Posterior cingulate gyrus (tissue), 11 donors: ENCODE measurements around the gene NFE2L3.
A peak's percentile ranks its signal among the peaks of the same experiment; 100 is the strongest.
"Not testable (repeated sequence)": the region's sequence is repeated elsewhere in the genome, so short reads cannot be mapped to it uniquely, and the experiment has no call there.

ENCODE experiments used
- DNase-seq, 10 donors: peaks; one replicate each; pipeline versions ENCODE4 v3.0.0 to v3.0.0-alpha.2; 2020 to 2021; ENCODE audit warnings: mixed read lengths in 3 of 10
- intact Hi-C: fragments of 100-400 bp; cut with DNase I; formaldehyde crosslinking; loops from one replicate; pipeline ENCODE4 v1.15.1; 2023

NFE2L3 gene

DNA sequence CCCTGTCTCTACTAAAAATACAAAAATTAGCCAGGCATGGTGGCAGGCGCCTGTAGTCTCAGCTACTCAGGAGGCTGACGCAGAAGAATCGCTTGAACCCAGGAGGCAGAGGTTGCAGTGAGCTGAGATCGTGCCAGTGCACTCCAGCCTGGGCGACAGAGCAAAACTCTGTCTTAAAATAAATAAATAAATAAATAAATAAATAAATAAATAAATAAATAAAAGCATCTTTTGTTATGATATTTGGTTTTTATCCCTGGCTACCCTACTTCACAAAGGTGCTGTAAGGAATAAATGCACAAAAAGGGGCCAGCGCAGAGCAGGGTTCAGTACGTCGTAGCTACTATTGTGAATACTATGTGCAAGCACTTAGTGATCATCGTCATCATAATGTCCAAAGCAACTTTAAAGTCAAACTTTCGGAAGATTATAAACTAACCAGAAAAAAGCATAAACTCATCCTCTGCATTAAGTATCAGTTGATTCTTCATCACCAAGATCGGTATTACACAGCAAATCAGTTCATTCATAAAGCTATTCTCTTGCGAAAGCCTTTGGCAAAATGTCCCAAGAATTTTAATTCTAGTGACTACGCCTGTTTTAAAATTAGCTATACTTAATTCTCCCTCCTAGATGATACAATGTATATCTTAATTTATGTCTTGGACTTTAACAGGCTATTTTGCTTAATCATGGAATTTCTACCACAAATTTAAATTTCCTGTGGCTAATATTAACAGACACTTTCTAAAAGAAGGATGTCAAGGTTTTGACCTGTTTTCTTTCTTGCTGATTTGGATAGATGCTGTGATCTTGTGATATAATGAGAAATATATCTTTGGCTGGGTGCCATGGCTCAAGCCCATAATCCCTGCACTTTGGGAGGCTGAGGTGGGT, 7.6 kb upstream of the NFE2L3 start:
- intact Hi-C loops: no loop called here
- DNase-seq: no peak

DNA sequence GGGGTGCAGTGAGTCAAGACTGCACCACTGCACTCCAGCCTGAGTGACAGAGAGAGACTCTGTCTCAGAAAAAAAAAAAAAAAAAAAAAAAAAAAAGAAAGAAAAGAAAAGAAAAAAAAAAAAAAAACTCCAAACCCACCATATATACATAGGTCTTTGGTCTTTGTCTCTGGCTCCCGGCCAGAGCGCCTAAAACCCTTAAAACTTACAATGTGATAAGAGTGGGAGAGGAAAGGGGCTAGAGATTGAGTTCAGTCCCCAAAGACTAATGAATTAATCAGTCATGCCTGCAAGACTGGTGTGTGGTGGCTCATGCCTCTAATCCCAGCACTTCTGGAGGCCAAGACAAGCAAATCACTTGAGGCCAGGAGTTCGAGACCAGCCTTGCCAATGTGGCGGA, 6.8 kb upstream of the NFE2L3 start:
- no peak for DNase-seq
- intact Hi-C loops: no loop called here

DNA sequence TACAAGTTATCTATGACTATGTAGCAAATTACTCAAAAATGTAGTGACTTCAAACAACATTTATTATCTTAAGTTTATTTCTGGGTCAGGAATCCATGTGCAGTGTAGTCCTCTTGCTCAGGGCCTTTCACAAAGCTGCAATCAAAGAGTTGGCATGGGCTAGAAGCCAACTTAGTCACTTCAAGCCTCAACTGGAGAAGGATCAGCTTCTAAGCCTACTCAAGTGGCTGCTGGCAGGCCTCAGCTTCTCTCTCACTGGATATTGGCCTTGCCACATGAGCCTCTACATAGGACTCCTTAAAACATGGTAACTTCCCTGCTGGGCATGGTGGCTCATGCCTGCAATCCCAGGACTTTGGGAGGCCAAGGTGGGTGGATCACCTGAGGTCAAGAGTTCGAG, 5.0 kb upstream of the NFE2L3 start:
- DNase-seq: no peak
- intact Hi-C loops: no loop called here

DNA sequence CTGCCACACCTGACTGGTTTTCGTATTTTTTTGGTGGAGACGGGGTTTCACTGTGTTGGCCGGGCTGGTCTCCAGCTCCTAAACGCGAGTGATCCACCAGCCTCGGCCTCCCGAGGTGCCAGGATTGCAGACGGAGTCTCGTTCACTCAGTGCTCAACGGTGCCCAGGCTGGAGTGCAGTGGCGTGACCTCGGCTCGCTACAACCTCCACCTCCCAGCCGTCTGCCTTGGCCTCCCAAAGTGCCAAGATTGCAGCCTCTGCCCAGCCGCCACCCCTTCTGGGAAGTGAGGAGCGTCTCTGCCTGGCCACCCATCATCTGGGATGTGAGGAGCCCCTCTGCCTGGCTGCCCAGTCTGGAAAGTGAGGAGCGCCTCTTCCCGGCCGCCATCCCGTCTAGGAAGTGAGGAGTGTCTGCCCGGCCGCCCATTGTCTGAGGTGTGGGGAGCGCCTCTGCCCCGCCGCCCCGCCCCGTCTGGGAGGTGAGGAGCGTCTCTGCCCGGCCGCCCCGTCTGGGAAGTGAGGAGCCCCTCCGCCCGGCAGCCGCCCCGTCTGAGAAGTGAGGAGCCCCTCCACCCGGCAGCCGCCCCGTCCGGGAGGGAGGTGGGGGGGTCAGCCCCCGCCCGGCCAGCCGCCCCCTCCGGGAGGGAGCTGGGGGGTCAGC, 4.2 kb upstream of the NFE2L3 start:
- DNase-seq: peak in 1 of 10 donors; percentile 84

DNA sequence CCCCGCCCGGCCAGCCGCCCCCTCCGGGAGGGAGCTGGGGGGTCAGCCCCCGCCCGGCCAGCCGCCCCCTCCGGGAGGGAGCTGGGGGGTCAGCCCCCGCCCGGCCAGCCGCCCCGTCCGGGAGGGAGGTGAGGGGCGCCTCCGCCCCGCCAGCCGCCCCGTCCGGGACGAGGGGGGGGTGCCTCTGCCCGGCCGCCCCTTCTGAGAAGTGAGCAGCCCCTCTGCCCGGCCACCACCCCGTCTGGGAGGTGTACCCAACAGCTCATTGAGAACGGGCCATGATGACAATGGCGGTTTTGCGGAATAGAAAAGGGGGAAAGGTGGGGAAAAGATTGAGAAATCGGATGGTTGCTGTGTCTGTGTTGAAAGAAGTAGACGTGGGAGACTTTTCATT, 3.7 kb upstream of the NFE2L3 start:
- DNase-seq, intact Hi-C loops: not testable (repeated sequence)

More for the DNA sequence above, 4.2 kb upstream of the NFE2L3 start:
- intact Hi-C loops: not testable (repeated sequence)

DNA sequence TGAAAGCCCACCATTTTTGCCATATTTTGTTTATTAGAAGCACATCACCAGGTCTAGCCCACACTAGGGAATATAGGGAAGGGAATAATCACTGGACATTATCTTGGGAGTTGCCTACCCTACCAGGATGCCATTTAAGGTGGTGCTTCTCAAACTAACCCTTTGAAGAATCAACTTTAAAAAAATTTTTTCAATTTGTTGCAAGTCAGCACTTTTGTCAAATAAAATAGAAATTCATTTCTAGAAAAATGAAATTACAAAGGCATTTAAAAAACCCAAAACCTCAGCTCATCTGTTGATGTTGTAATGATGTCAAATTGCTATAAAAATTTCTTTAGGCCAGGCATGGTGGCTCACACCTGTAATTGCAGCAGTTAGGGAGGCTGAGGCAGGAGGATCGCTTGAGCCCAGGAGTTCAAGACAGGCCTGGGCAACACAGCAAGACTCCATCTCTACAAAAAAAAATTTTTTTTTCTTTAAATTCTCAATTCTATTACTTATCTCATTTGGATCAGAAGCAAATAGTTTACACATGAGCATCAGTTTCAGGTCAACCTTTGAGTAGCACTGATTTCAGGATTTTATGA, 2.5 kb upstream of the NFE2L3 start:
- DNase-seq: no peak
- intact Hi-C loops: no loop called here

DNA sequence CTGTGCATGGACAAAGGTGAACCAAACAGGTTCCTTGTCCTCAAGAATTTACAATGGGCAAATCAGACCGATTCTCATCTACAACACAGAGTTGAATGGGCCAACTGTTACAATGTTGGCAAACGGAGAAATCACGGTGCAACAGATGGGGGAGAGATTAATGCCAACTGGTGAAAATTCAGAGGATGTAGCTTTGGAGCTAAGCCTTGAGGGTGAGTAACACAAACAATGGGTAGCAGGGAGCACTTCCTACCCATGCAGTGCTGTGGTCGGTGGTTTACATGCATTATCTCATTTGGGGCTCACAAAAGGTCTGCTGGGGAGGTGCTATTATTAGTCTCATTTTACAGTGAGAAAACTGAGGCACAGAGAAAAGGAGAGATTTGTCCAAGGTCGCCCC, 902 bp upstream of the NFE2L3 start:
- no peak for DNase-seq

DNA sequence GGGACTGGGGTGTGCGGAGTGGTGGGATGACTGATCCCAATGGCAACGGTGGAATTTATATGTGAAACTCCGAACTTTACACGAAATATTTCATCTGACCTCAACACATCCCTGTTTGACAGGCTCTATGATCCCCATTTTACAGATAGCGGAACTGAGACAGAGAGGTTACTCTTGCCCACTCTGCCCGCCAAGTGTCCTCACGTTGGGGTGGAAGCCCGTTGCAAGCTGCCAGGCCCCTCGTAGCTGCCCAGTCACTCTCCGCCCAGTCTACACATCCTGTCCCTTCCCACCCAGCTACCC, 397 bp upstream of the NFE2L3 start:
- DNase-seq: no peak
- intact Hi-C loops: loop anchor here (5.0 kb wide), 1 partner anchor 46 kb away; no protein-coding TSS in a partner anchor

More for the DNA sequence above, 902 bp upstream of the NFE2L3 start:
- intact Hi-C loops: loop anchor here (5.0 kb wide), 1 partner anchor 46 kb away; no protein-coding TSS in a partner anchor

DNA sequence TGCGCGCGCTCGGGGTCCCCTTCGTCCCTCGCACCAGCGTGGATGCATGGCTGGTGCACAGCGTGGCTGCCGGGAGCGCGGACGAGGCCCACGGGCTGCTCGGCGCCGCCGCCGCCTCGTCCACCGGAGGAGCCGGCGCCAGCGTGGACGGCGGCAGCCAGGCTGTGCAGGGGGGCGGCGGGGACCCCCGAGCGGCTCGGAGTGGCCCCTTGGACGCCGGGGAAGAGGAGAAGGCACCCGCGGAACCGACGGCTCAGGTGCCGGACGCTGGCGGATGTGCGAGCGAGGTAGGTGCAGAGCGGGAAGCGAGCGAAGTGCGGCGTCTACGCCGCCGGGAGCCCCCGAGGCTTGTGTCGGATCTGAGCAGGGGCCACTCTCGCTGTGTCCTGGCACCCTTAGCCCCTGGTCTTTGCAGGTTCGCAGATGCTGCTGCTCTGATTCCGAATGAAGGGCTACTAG, 813 bp downstream of the NFE2L3 start:
- intact Hi-C loops: loop anchor here (5.0 kb wide), 1 partner anchor 44 kb away; no protein-coding TSS in a partner anchor
- DNase-seq: peak in 1 of 10 donors; percentile 14

DNA sequence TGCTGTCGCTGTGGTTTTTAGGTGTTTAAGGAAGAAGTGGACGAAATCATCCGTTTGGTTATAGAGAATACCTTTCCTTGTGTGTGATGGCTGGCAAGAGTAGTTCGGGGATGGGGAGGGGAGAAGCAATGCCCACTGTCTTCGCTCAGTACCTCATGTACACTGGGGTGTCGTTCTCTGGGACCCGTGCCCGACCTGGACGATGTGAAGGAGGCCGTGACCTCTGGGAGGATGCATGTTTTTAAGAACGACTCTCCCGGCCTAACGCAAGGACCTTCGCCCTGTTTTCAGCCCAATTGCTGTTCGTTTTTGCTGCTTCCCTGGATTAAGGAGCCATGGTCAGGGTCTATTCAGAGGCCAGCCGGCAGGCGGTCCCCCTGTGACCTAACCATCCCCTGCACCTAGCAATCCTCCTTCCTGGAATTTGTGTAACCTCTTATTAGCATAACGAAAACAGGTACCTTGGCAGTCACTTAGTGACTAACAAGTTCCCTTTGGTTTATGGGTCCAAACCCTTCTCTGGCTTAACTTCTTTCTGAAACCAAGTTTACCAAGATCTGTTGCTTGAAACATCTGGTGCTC, 1.3 kb downstream of the NFE2L3 start:
- intact Hi-C loops: loop anchor here (5.0 kb wide), 1 partner anchor 44 kb away; no protein-coding TSS in a partner anchor
- DNase-seq: no peak

DNA sequence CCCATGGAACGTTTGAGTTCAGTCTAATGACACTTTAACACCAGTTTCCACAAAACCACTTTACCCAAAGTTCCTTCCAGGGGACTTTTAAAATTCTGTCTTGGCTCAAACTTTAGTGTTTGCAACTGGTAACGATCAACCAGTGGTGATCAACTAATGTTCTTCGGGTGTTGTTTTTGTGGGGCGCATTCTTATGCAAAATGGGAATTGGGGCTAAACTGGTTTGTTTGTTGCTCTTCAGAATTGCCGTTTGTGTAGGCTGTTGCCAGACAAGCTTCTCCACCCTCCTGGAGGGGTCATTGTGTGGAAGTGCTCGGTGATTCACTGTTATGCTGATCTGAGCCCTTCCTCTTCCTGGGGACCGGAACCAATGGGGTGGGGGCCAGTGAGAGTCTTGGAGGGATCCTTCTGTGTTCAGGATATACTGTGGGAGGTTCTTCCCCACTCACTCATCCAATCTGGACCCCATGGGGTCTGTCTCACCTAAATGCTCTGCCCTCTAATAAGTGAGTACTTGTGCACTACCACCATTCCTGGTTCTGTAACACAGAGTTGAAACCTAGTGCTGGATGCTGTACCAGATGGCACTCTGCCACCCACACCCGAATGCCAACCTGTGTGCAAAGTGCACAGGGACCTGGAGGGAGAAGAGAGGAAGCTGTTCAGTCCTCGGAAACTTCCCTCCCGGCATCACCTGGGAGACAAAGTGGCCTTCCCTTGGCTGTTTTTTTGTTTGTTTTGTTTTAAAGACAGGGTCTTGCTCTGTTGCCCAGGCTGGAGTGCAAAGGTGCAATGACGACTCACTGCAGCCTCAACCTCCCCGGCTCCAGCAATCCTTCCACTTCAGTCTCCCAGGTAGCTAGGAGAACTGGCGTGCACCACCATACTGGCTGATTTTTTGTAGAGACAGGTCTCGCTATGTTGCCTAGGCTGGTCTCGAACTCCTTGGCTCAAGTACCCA, 2.1 kb downstream of the NFE2L3 start:
- intact Hi-C loops: loop anchor here (5.0 kb wide), 1 partner anchor 43 kb away; no protein-coding TSS in a partner anchor
- DNase-seq: no peak

DNA sequence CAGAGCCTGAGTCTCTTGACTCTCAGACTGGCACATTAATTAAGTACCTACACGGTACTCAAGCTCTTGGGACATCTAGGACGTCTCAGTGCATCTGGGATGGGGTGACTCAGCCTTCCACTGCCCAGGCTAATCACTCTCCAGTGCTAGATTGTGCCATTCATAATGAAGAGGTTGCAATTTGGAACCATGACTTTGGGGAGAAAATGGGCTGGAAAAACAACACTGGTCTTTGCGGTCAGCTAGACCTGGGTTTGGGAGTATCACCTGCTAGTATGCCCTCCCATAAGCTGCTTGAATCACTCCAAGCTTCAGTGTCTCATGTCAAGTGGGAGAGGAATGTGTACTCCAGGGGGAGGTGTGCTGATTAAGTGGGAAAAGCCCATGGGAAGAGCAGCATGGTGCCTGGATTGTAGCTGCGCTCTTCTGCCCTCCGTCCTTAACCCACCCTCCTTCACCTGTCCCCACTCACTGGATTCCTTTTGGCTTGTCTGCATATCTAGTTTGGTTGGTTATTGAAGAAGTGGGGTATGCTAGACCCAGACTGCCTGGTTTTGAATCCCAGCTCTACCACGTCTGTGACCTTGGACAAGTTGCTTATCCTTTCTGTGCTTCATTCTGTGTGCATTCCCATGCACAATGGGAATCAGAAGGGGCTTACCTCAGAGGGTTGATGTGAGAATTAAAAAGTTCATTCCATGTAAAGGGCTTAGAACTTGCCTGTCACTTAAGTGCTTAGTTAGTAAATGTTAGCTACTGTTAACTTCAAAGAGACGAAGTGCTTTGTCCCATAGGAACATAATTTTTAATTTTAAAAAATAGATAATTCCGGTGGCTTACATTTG, 3.8 kb downstream of the NFE2L3 start:
- intact Hi-C loops: no loop called here
- no peak for DNase-seq

DNA sequence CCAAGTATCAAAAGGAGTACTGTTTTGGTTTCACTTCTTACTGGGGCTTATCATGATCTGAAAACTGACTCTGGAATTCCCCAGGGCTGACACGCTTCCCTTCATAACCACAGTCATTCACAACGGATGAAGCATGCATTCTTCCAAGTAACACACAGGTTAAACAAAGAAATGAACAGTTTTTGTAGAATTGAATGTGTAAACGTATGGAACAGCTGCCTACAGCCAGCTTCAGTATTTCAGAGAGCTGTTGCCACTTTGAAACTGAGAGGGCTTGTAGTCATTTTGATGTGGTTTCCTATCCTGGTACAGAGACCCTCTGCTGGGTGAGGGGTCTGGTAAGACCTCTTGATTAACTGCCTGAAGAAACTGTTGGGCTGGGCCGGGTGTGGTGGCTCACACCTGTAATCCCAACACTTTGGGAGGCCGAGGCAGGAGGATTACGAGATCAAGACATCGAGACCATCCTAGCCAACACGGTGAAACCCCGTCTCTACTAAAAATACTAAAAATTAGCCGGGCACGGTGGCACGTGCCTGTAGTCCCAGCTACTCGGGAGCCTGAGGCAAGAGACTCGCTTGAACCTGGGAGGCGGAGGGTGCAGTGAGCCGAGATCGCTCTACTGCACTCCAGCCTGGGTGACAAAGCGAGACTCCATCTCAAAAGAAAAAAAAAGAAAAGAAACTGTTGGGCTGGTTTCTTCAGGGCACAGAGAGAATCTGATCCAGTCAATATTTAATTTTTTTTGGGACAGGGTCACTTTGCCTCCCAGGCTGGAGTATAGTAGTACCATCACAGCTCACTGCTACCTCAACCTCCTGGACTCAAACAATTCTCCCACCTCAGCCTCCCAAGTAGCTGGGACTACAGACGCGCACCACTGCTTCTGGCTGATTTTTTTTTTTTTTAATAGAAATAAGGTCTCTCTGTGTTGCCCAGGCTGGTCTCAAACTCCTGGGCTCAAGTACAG, 4.7 kb downstream of the NFE2L3 start:
- DNase-seq: no peak
- intact Hi-C loops: no loop called here

DNA sequence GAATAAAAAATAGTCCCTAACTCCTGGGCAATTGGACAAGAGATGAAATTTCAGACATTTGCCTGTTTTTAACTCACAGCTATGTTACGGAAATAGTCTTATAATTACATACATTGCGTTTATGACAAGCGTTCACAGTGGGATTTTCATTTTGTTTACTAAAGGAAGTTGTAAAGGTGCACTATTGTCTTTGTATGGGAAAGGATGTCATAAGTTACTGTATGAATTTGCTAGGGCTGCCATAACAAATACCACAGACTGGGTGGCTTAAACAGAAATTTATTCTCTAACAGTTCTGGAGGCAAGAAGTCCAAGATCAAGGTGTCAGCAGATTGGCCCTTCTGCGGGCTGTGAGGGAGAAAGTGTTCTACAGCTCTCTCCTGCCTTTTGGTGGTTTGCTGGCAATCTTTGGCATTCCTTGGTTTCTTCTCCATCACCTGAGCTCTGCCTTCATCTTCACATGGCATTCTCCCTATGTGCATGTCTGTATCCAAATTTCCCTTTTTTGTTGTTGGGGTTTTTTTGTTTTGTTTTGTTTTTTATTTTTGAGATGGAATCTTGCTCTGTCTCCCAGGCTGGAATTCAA, 5.6 kb downstream of the NFE2L3 start:
- intact Hi-C loops: no loop called here
- no peak for DNase-seq

DNA sequence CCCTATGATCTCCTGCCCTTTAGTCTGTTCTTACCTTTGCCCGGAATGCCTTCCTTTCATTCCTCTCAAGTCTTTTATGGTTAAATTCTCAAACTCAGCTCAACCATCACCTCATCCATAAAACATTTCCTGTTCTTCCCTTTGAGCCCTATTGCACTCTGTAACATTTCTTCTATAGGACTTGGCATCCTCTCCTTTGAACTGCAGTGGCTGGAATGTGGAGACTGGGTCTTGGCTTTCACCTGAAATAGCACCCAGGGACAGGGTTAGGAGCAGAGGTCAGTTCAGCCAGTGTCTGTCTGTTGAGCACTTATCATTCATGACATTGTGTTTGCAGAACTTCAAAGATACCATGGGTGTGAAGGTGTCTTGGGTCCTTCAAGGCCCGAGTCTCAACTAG, 7.2 kb downstream of the NFE2L3 start:
- no peak for DNase-seq
- intact Hi-C loops: no loop called here

DNA sequence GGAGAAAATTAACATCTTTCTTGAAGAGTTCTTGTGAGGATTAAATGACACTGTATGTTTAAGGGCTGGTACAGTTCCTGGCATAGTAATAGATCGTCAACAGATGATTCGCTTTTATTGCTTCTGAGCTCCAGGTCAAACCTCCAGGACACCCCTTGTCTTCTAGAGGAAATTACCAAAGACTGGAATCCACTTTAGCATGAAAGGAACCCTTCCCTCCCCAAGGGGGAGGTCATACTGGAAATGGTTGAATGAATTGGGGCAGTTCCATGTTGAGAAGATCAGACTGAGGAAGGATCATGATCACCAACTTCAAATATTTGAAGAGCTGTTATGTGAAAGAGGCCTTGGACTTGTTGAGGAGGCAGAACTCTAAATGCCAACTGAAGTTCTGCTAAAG, 8.9 kb downstream of the NFE2L3 start:
- intact Hi-C loops: no loop called here
- no peak for DNase-seq

DNA sequence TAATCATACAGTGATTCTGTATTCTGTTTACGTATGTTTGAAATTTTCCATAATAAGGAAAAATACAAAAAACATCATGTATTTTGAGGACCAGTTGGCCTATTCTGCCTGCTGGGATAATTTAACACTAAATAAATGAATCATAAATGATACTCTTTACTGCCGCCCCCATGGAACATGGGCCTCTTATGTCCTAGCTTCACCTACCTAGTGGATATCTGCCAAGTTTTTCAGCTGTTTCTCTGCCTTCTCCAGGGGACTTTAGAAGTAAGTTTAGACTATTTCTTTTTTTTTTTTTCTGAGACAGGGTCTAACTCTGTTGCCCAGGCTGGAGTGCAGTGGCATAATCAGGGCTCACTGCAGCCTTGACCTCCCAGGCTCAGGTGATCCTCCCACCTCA, 10.4 kb downstream of the NFE2L3 start:
- intact Hi-C loops: no loop called here
- DNase-seq: no peak
